ENCODE measurements around the gene AHNAK2.

Gene AHNAK2

GRCh38 chr14:104982548-104983230, 4.5 kb upstream of the AHNAK2 start:
- peak overlapping the region; percentile 64 for H2BK15ac ChIP-seq (ENCODE audit: low read length)
- peak overlapping the region; percentile 82 for H2BK5ac ChIP-seq (ENCODE audit: low read length)
- no peak overlapping the region for H4K91ac ChIP-seq (ENCODE audit: low read depth, low read length, poor library complexity)
- WGBS, 2 donors (ENCODE audit: extremely low coverage in 2 of 2, insufficient read length in 2 of 2, insufficient replicate concordance in 1 of 2), result no CpG with 5 or more reads among the region's 10 CpGs
- H2AFZ ChIP-seq (ENCODE audit: low read length), result no peak overlapping the region
- no peaks in the 10 kb centered on the region for H3K9me3 ChIP-seq (replicated peaks in 1 of 2; ENCODE audit: control insufficient read depth in 2 of 2, insufficient read depth in 1 of 2, low read depth in 1 of 2, low read length in 2 of 2)
- peaks cover 3% of the 10 kb centered on the region for H3K79me1 ChIP-seq (ENCODE audit: low read depth, low read length)
- H3K36me3 ChIP-seq (replicated peaks in 1 of 2; ENCODE audit: control insufficient read depth in 2 of 2, insufficient read depth in 2 of 2, low read length in 2 of 2), result no peaks in the 10 kb centered on the region
- peak overlapping the region; percentile 60 for H3K9ac ChIP-seq (ENCODE audit: low read depth, low read length, poor library complexity)
- peak overlapping the region; percentile 30 for H2BK120ac ChIP-seq (ENCODE audit: low read depth, low read length)
- no peak overlapping the region for H3K4me2 ChIP-seq (ENCODE audit: insufficient read depth, low read length, poor library complexity, severe bottlenecking)
- DNase-seq (ENCODE audit: low spot score), result no peak
- peak overlapping the region; percentile 90 for H2BK12ac ChIP-seq (ENCODE audit: low read length)
- H3K4me3 ChIP-seq (ENCODE audit: low read length in 2 of 2), result no peak overlapping the region
- H3K27ac ChIP-seq (replicated peaks; ENCODE audit: low read length), result no peak overlapping the region
- H3K14ac ChIP-seq (ENCODE audit: low read length), result peak overlapping the region; percentile 56
- peaks cover 8 to 12% of the 10 kb centered on the region in 2 donors for H3K4me1 ChIP-seq (ENCODE audit: control insufficient read depth in 2 of 2, insufficient read depth in 1 of 2, low read depth in 1 of 2, low read length in 2 of 2)
- H3K4ac ChIP-seq (ENCODE audit: low read length), result peak overlapping the region; percentile 23
- H2AK5ac ChIP-seq (ENCODE audit: low read depth, low read length), result peak overlapping the region; percentile 94
- peak overlapping the region; percentile 17 for H3K18ac ChIP-seq (ENCODE audit: low read length)
- peak overlapping the region; percentile 73 for H3K23ac ChIP-seq (ENCODE audit: low read depth, low read length, poor library complexity)
- H4K8ac ChIP-seq (ENCODE audit: low read depth, low read length), result peak overlapping the region; percentile 43
- H3K27me3 ChIP-seq (ENCODE audit: control insufficient read depth in 3 of 3, insufficient read depth in 3 of 3, low read depth in 1 of 3, low read length in 3 of 3), result peaks cover 0 to 58% (median 20%) of the 10 kb centered on the region in 3 experiments

DNA sequence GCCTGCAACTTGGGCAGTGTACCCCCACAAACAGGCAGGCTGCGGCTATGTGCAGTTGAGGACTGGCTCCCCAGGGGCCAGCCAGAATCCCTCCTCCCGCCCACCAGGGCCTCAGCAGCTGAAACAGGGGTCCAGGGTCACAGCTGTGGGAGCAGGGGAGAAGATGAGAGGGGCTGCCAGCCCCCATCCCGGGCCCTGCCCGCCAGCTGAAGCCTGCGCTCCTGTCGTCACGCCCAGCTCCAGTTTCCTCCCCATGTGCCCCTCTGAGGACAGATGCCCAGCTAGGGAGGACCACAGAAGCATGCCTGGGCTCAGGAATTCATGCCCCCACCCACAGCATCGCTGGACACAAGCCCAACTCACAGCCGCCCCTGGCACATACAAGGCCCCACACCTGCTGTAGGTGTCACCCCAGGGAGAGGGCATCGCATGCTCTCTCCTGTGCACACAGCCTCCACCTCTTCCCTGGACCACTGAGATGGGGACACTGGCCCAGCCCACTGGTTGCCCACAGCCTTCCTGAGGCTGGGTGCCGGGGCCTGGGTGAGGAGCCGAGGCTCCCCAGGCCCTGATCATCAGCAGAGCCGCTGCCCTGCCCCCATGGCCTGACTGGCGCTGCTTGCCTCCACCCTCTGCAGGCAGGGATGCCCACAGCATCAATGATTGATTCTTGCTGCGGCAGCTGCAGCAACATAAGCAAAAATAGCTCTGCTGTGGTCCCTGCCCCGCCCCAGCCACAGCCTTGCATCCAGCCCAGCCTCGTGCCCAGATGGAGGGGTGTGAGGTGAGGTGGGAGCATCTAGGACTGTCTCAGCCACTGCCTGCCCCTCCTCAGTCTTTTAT, 3.7 kb upstream of the AHNAK2 start:
- Histone ChIP-seq H3K27ac (replicated peaks; ENCODE audit: low read length) (no peak overlapping the region), H4K8ac (ENCODE audit: low read depth, low read length) (peak overlapping the region; percentile 43), H3K27me3 (ENCODE audit: control insufficient read depth in 3 of 3, insufficient read depth in 3 of 3, low read depth in 1 of 3, low read length in 3 of 3) (peaks cover 5 to 66% (median 28%) of the 10 kb centered on the region in 3 experiments), H3K36me3 (replicated peaks in 1 of 2; ENCODE audit: control insufficient read depth in 2 of 2, insufficient read depth in 2 of 2, low read length in 2 of 2) (no peaks in the 10 kb centered on the region), H3K4me3 (ENCODE audit: low read length in 2 of 2) (no peak overlapping the region), H2AK5ac (ENCODE audit: low read depth, low read length) (peak overlapping the region; percentile 95), H3K9ac (ENCODE audit: low read depth, low read length, poor library complexity) (peak overlapping the region; percentile 60), H3K9me3 (replicated peaks in 1 of 2; ENCODE audit: control insufficient read depth in 2 of 2, insufficient read depth in 1 of 2, low read depth in 1 of 2, low read length in 2 of 2) (no peaks in the 10 kb centered on the region), H3K18ac (ENCODE audit: low read length) (peak overlapping the region; percentile 57), H2BK15ac (ENCODE audit: low read length) (peak overlapping the region; percentile 58), H3K4me2 (ENCODE audit: insufficient read depth, low read length, poor library complexity, severe bottlenecking) (no peak overlapping the region), H2BK120ac (ENCODE audit: low read depth, low read length) (peak overlapping the region; percentile 30), H2BK12ac (ENCODE audit: low read length) (peak overlapping the region; percentile 90), H3K4me1 (ENCODE audit: control insufficient read depth in 2 of 2, insufficient read depth in 1 of 2, low read depth in 1 of 2, low read length in 2 of 2) (peaks cover 15% of the 10 kb centered on the region in 2 donors), H4K91ac (ENCODE audit: low read depth, low read length, poor library complexity) (peak overlapping the region; percentile 85), H3K79me1 (ENCODE audit: low read depth, low read length) (peaks cover 3% of the 10 kb centered on the region), H2AFZ (ENCODE audit: low read length) (no peak overlapping the region), H2BK5ac (ENCODE audit: low read length) (peak overlapping the region; percentile 82), H3K23ac (ENCODE audit: low read depth, low read length, poor library complexity) (peak overlapping the region; percentile 73), H3K14ac (ENCODE audit: low read length) (peak overlapping the region; percentile 56), H3K4ac (ENCODE audit: low read length) (no peak overlapping the region)
- DNase-seq (ENCODE audit: low spot score), result no peak
- WGBS, 2 donors (ENCODE audit: extremely low coverage in 2 of 2, insufficient read length in 2 of 2, insufficient replicate concordance in 1 of 2), result no CpG with 5 or more reads among the region's 17 CpGs

DNA sequence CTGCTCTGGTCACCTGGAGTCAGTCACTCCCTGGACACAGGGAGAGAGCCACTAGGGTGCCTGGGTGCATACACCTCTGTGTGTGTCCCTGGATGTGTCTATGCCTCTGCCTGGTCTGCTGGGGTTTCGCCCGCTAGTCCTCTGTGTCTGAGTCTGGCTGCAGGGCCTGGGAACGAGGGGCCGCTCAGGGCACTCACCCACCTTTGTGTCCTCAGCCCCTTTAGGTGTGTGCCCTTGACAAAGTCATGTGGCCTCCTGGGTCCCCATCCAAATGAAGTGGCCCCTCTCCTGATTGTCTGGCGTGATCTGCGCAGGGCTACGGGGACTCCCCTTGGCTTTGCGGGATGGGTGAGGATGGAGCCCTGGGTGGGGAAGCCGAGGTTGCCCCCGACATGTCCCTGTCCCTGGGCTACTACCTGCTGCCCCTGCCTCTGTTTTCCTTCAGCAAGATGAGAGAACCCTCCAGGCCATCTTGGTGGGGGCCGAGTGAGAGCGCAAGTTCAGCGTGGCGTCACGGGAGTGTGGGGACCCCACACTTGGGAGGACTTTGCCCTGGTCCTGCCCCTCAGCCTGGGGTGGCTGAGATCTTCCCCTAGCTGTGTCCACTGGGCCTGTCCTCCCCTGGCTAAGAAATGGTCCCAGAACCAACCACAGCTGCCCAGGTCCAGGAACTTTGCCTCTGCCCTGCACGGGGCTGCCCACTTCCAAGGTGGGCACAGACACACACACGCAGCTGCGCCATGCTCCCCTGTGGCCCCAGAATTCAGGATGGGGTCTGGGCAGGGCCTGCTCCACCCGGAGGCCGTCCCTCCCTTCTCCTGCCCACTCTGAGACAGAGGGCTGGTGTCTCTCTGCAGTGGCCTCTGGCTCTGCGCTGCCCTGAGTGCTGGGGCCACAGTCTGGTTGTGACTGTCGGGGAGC, 2.7 kb upstream of the AHNAK2 start:
- no peak overlapping the region for H4K8ac ChIP-seq (ENCODE audit: low read depth, low read length)
- peak overlapping the region; percentile 73 for H2BK15ac ChIP-seq (ENCODE audit: low read length)
- H3K4ac ChIP-seq (ENCODE audit: low read length), result no peak overlapping the region
- H3K27ac ChIP-seq (replicated peaks; ENCODE audit: low read length), result no peak overlapping the region
- no peak for DNase-seq (ENCODE audit: low spot score)
- peak overlapping the region; percentile 91 for H2AK5ac ChIP-seq (ENCODE audit: low read depth, low read length)
- peaks cover 5 to 74% (median 35%) of the 10 kb centered on the region in 3 experiments for H3K27me3 ChIP-seq (ENCODE audit: control insufficient read depth in 3 of 3, insufficient read depth in 3 of 3, low read depth in 1 of 3, low read length in 3 of 3)
- no peaks in the 10 kb centered on the region for H3K9me3 ChIP-seq (replicated peaks in 1 of 2; ENCODE audit: control insufficient read depth in 2 of 2, insufficient read depth in 1 of 2, low read depth in 1 of 2, low read length in 2 of 2)
- H3K4me3 ChIP-seq (ENCODE audit: low read length in 2 of 2), result no peak overlapping the region
- peak overlapping the region; percentile 31 for H3K23ac ChIP-seq (ENCODE audit: low read depth, low read length, poor library complexity)
- no peak overlapping the region for H2AFZ ChIP-seq (ENCODE audit: low read length)
- H2BK120ac ChIP-seq (ENCODE audit: low read depth, low read length), result peak overlapping the region; percentile 31
- no peak overlapping the region for H3K4me2 ChIP-seq (ENCODE audit: insufficient read depth, low read length, poor library complexity, severe bottlenecking)
- H3K9ac ChIP-seq (ENCODE audit: low read depth, low read length, poor library complexity), result no peak overlapping the region
- no peaks in the 10 kb centered on the region for H3K36me3 ChIP-seq (replicated peaks in 1 of 2; ENCODE audit: control insufficient read depth in 2 of 2, insufficient read depth in 2 of 2, low read length in 2 of 2)
- H2BK5ac ChIP-seq (ENCODE audit: low read length), result peak overlapping the region; percentile 66
- H3K4me1 ChIP-seq (ENCODE audit: control insufficient read depth in 2 of 2, insufficient read depth in 1 of 2, low read depth in 1 of 2, low read length in 2 of 2), result peaks cover 12 to 16% of the 10 kb centered on the region in 2 donors
- peak overlapping the region; percentile 82 for H3K14ac ChIP-seq (ENCODE audit: low read length)
- H3K79me1 ChIP-seq (ENCODE audit: low read depth, low read length), result peaks cover 3% of the 10 kb centered on the region
- H3K18ac ChIP-seq (ENCODE audit: low read length), result peak overlapping the region; percentile 41
- H2BK12ac ChIP-seq (ENCODE audit: low read length), result no peak overlapping the region
- WGBS, 2 donors (ENCODE audit: extremely low coverage in 2 of 2, insufficient read length in 2 of 2, insufficient replicate concordance in 1 of 2), result no CpG with 5 or more reads among the region's 22 CpGs
- H4K91ac ChIP-seq (ENCODE audit: low read depth, low read length, poor library complexity), result no peak overlapping the region

Measured in neuronal stem cell (in vitro differentiated cells).